NK-92 (cell line): ENCODE results near the gene NQO2.

Experiments used
- DNase-seq: peaks from one replicate; lab custom pipeline; 2025; ENCODE audit not compliant: unreplicated experiment; lab: John Stamatoyannopoulos, UW

Gene NQO2

GRCh38 chr6:2999618-3000557, at the start of gene NQO2:
NQO2 (plus strand) TSS chr6:2999894; CDS start chr6:3006553, 6,659 bp downstream.
- peak; percentile 24 for DNase-seq

- DNase-seq, result no peak
Observed at GRCh38 chr6:2950713-2951112, 49.0 kb upstream of the NQO2 start.

GRCh38 chr6:2951728-2952127, 48.0 kb upstream of the NQO2 start:
- DNase-seq, result no peak

GRCh38 chr6:2952557-2953095, 47.1 kb upstream of the NQO2 start:
- no peak for DNase-seq

- DNase-seq, result no peak
Observed at GRCh38 chr6:2953098-2953497, 46.6 kb upstream of the NQO2 start.

GRCh38 chr6:2956930-2957685, 42.6 kb upstream of the NQO2 start:
- DNase-seq, result no peak

- no peak for DNase-seq
Observed at GRCh38 chr6:2957696-2958330, 41.9 kb upstream of the NQO2 start.

GRCh38 chr6:2958331-2958711, 41.4 kb upstream of the NQO2 start:
- no peak for DNase-seq

GRCh38 chr6:2958776-2959175, 40.9 kb upstream of the NQO2 start:
- DNase-seq, result no peak

GRCh38 chr6:2959909-2960719, 39.6 kb upstream of the NQO2 start:
- no peak for DNase-seq

GRCh38 chr6:2960935-2961334, 38.8 kb upstream of the NQO2 start:
- no peak for DNase-seq

- no peak for DNase-seq
Observed at GRCh38 chr6:2961506-2961905, 38.2 kb upstream of the NQO2 start.

GRCh38 chr6:2962004-2962403, 37.7 kb upstream of the NQO2 start:
- DNase-seq, result no peak

GRCh38 chr6:2962636-2963035, 37.1 kb upstream of the NQO2 start:
- DNase-seq, result no peak

- no peak for DNase-seq
Observed at GRCh38 chr6:2963756-2964155, 35.9 kb upstream of the NQO2 start.

GRCh38 chr6:2964793-2965505, 34.7 kb upstream of the NQO2 start:
- no peak for DNase-seq

GRCh38 chr6:2966347-2966746, 33.3 kb upstream of the NQO2 start:
- no peak for DNase-seq

- DNase-seq, result no peak
Observed at GRCh38 chr6:2967936-2968335, 31.8 kb upstream of the NQO2 start.

- no peak for DNase-seq
Observed at GRCh38 chr6:2968600-2969135, 31.0 kb upstream of the NQO2 start.

GRCh38 chr6:2969549-2969948, 30.1 kb upstream of the NQO2 start:
- no peak for DNase-seq
